Peyer's patch (tissue), 4 donors: ENCODE data around the gene FASTKD3. TPM values are rescaled to one million over a fixed set of nuclear protein-coding genes. Genes with fewer than 3 reads are reported as not detected.
A peak's percentile ranks its signal among the peaks of the same experiment; 100 is the strongest.

ENCODE experiments used
- DNase-seq, 3 donors: peaks; one replicate each; pipeline ENCODE4 v3.0.0-alpha.2; 2017 to 2019
- H3K27ac ChIP-seq, 4 donors: fragments of 200-600 bp; sonication (generic); one replicate each; pipeline ENCODE4 v1.5.1; 2016 to 2019
- H3K27me3 ChIP-seq, 2 donors: fragments of 200-600 bp; sonication (generic); one replicate each; pipeline ENCODE4 v1.5.1; 2019
- H3K36me3 ChIP-seq, 3 donors: fragments of 200-600 bp; sonication (generic); one replicate each; pipeline ENCODE4 v1.5.1; 2016 to 2019
- H3K4me1 ChIP-seq, 4 donors: fragments of 200-600 bp; sonication (generic); one replicate each; pipeline ENCODE4 v1.5.1; 2016 to 2019
- H3K4me3 ChIP-seq, 4 donors: fragments of 200-600 bp; sonication (generic); 1 replicate in 3 of 4; 2 replicates in 1 of 4; pipeline ENCODE4 v1.5.1; 2016 to 2019; ENCODE audit warnings: mild to moderate bottlenecking in 1 of 4
- H3K9me3 ChIP-seq, 4 donors: fragments of 200-600 bp; sonication (generic); one replicate each; pipeline ENCODE4 v1.5.1; 2016 to 2019; ENCODE audit warnings: mild to moderate bottlenecking in 1 of 4
- POLR2A ChIP-seq, 2 donors: fragments of 450-650 bp; IDR thresholded peaks; one replicate each; pipeline ENCODE4 v1.5.1; 2017; ENCODE audit warnings: antibody characterized with exemption in 2 of 2, mild to moderate bottlenecking in 2 of 2, moderate library complexity in 2 of 2
- total RNA-seq, 4 donors: library from RNA; depleted of rRNA; stranded (reverse); fragments of >200 nt; gene quantifications; one replicate each; pipeline ENCODE4 v1.1.0, GENCODE V29; 2016
- TF ChIP-seq, protein P1 (sequence below), 6 experiments: fragments of 450-650 bp in 4 of 6; fragments of 200-600 bp in 2 of 6; sonication (generic) in 1 of 6; IDR thresholded peaks; one replicate each; pipeline ENCODE4 v1.5.1; 2017 to 2019; ENCODE audit warnings: antibody characterized with exemption in 6 of 6, mild to moderate bottlenecking in 3 of 6, moderate library complexity in 1 of 6

Gene FASTKD3
- total RNA-seq, 4 donors from 2014 or later: 10.0 to 17.0 (median 14.1) TPM

DNA sequence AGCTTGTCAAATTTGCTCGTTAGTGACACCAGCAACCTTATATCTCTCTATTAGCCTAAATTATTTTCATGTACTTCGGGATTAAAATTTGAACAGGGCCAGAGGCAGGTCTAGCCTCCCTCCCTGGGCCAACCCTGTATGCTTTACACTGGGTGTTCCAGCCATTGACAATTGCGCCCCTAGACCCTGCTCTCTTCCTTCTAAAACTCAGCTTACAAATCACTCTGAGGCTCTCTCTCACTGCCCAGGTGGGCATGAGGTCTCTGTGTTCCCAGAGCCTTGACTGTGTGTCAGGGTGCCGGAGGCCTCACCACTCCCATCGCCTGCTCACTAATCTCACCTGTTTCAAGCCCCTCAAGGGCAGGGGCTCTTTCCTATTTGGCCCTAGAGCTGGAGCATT, 11.5 kb downstream of the FASTKD3 start:
- Histone ChIP-seq H3K27me3 (no peaks in the 10 kb centered on the region), H3K27ac (no peak overlapping the region), H3K4me1 (no peaks in the 10 kb centered on the region), H3K36me3 (peaks cover 0 to 38% (median 0%) of the 10 kb centered on the region in 3 donors), H3K4me3 (no peak overlapping the region), H3K9me3 (no peaks in the 10 kb centered on the region)
- DNase-seq: no peak
- TF ChIP-seq POLR2A (IDR thresholded peaks at IDR 0.05): no peak
- TF ChIP-seq, protein P1, sequence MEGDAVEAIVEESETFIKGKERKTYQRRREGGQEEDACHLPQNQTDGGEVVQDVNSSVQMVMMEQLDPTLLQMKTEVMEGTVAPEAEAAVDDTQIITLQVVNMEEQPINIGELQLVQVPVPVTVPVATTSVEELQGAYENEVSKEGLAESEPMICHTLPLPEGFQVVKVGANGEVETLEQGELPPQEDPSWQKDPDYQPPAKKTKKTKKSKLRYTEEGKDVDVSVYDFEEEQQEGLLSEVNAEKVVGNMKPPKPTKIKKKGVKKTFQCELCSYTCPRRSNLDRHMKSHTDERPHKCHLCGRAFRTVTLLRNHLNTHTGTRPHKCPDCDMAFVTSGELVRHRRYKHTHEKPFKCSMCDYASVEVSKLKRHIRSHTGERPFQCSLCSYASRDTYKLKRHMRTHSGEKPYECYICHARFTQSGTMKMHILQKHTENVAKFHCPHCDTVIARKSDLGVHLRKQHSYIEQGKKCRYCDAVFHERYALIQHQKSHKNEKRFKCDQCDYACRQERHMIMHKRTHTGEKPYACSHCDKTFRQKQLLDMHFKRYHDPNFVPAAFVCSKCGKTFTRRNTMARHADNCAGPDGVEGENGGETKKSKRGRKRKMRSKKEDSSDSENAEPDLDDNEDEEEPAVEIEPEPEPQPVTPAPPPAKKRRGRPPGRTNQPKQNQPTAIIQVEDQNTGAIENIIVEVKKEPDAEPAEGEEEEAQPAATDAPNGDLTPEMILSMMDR (IDR thresholded peaks at IDR 0.05): no peak

DNA sequence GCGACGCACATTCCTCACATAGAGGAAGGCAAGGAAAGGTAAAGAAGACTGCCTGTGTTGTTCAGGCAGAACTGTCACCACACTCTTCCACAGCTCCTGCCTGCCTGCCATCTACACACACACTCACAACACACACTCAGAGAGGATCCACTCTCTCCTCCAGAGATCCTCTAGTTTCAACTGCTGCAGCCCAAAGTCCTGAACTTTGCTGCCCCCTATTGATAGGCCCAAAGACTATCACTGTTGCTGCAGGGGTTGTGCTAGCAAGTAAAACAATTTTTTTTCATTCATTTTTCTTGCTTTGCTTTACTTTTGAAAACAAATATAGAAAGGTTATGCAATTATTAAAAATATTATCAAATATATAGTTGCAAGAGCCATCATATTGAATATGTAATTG, 12.0 kb downstream of the FASTKD3 start:
- no peak for DNase-seq
- TF ChIP-seq POLR2A (IDR thresholded peaks at IDR 0.05): no peak
- TF ChIP-seq, protein P1 (IDR thresholded peaks at IDR 0.05): peak in 4 of 6 experiments; percentile 39 to 51 (median 46)
- Histone ChIP-seq H3K9me3 (no peaks in the 10 kb centered on the region), H3K36me3 (peaks cover 0 to 33% (median 0%) of the 10 kb centered on the region in 3 donors), H3K4me3 (no peak overlapping the region), H3K4me1 (no peaks in the 10 kb centered on the region), H3K27me3 (no peaks in the 10 kb centered on the region), H3K27ac (no peak overlapping the region)

- DNase-seq: no peak
- H3K4me1 ChIP-seq: peaks cover 0 to 4% (median 0%) of the 10 kb centered on the region in 4 donors
- TF ChIP-seq, protein P1 (IDR thresholded peaks at IDR 0.05): no peak
- no peak for TF ChIP-seq POLR2A (IDR thresholded peaks at IDR 0.05)
- peaks cover 0 to 20% (median 0%) of the 10 kb centered on the region in 3 donors for H3K36me3 ChIP-seq
- H3K4me3 ChIP-seq: no peak overlapping the region
- H3K9me3 ChIP-seq: no peaks in the 10 kb centered on the region
- no peaks in the 10 kb centered on the region for H3K27me3 ChIP-seq
- H3K27ac ChIP-seq: no peak overlapping the region
Observed at GRCh38 chr5:7855611-7856010, 13.2 kb downstream of the FASTKD3 start.

GRCh38 chr5:7852988-7853387, 15.8 kb downstream of the FASTKD3 start:
- H3K36me3 ChIP-seq: peaks cover 0 to 6% (median 0%) of the 10 kb centered on the region in 3 donors
- peaks cover 0 to 17% (median 1%) of the 10 kb centered on the region in 4 donors for H3K4me1 ChIP-seq
- TF ChIP-seq POLR2A (IDR thresholded peaks at IDR 0.05): no peak
- TF ChIP-seq, protein P1 (IDR thresholded peaks at IDR 0.05): no peak
- DNase-seq: no peak
- H3K9me3 ChIP-seq: no peaks in the 10 kb centered on the region
- H3K27me3 ChIP-seq: no peaks in the 10 kb centered on the region
- no peak overlapping the region for H3K27ac ChIP-seq
- no peak overlapping the region for H3K4me3 ChIP-seq

DNA sequence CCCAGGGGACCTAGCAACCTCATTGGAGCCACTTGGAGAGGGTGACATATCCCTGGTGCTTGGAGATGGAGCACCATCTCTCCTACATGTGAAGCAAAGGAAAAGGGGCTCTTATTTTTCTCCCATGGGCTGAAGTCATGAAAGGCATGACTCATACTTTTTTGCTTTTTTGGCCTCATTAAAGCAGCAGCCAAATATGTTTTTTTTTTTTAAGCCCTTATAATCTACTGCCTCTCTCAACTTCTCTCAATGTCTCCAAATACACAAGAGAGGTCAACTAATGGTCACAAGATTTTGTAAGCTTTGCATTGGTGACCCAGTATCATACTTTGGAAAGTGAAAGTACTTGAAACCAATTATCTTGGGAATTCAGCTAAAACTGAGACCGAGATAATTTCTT, 16.3 kb downstream of the FASTKD3 start:
- H3K27ac ChIP-seq: no peak overlapping the region

More for the DNA sequence above, 16.3 kb downstream of the FASTKD3 start:
- no peak overlapping the region for H3K4me3 ChIP-seq
- H3K9me3 ChIP-seq: no peaks in the 10 kb centered on the region
- H3K36me3 ChIP-seq: peaks cover 0 to 1% (median 0%) of the 10 kb centered on the region in 3 donors
- no peaks in the 10 kb centered on the region for H3K27me3 ChIP-seq
- TF ChIP-seq, protein P1 (IDR thresholded peaks at IDR 0.05): no peak
- no peak for TF ChIP-seq POLR2A (IDR thresholded peaks at IDR 0.05)
- H3K4me1 ChIP-seq: peaks cover 0 to 17% (median 1%) of the 10 kb centered on the region in 4 donors
- DNase-seq: no peak
